GM18520 (cell line): ENCODE measurements around the gene VPS41.
A peak's percentile ranks its signal among the peaks of the same experiment; 100 is the strongest.
"Not testable (repeated sequence)": the region's sequence is repeated elsewhere in the genome, so short reads cannot be mapped to it uniquely, and the experiment has no call there.

Experiments
- ATAC-seq: cut with Tn5 transposase; IDR thresholded peaks from one replicate; pipeline ENCODE4 v1.9.1; 2021; ENCODE audit not compliant: unreplicated experiment

The VPS41 gene

DNA sequence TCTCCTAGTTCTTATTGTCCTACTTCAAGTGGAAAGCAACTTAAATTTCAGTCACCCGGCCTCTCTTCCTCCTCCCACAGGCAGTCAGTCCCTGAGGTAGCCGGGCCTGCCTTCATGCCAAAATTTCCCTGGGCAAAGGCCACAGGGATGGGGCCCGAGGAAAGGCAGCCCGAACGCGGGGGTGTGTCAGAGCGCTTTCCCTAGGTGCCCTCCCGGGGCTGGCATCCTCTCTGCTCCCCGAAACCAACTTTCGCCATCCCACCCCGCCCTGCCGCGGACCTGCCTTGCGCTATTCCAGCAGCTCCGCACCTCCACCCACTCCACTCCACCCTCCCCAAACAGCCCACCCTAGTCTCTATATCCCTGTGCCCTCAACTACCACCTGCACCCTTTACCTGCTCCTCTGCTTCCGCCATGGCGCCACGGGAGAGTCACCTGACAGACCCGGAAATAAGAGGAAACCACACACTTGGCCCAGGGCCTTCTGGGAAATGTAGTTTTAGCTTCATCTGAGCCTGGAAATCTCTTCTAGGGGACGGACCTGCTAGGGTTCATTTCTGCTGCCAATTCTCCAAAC, at the start of gene VPS41:
Gene VPS41, minus strand, starts transcription at position 433 of the 577 bp plus-strand sequence. Its CDS starts 17 bp downstream, at position 416.
- ATAC-seq = peak; percentile 100

DNA sequence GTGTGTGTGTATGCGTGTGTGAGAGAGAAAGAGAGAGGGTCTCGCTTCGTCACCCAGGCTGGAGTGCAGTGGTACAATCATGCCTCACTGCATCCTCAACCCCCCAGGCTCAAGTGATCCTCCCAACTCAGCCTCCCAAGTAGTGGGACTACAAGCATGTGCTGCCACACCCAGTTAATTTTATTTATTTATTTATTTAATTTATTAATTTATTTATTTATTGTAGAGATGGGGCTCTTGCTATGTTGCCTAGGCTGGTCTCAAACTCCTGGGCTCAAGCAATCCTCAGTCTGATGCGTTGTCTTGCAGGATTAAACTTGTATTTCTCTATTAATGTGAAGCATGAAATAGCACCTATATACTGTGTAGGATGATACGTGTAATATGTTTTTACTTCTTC, 46.9 kb upstream of the VPS41 start:
- no peak for ATAC-seq

DNA sequence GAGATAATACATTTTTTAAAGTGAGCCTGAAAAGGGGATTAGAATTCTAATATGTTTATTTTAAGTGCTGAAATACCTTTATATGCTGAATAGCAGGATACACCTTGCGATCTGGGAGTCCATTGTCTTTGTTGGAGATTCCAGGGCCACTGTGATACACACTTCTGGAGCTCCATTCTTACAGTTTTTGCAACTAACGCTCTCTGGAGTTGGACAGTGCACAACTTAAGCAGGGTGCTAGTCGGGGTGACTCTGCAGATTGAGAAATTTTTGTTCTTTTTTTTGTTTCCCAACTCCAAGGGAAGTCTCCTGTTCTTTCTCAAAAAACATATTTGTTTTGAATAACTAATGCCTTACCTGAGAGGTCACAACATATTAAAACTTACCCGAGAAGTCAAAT, 45.0 kb upstream of the VPS41 start:
- ATAC-seq = no peak

DNA sequence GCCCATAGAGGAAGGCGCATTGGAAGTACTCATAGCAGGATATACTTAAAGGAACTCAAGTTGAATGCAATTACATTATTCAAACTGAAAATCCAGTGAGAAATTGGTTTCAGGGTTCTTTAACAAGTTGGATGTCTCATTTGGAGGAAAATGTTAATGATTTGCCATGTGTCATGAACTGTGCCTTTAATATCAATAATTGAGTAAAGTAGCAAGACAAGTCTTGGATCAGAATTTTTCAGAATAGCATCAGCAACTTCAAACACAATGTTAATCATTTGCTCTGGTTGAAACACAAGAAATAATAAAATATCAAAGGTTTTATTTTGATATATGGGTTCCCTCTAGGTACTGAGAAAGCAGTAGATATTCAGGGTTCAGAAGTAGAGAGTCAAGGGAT, 44.2 kb upstream of the VPS41 start:
- ATAC-seq = no peak

DNA sequence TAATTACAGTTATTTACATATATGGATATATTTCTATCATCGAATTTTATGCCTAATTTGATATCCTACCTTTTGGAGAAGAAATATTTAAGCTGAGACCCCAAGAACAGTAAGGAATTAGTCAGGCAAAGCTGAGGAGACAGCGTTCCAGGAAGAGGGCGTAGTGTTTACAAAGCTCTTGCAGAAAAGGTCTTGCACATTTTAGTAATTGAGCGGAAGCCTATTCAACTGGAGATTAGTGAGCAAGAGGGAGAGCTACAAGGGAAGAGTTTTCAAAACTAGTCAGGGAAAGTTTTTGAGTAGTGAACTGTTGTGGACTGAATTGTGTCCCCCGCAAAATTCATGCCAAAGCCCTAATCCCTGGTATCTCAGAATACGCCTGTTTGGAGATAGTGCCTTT, 42.2 kb upstream of the VPS41 start:
- no peak for ATAC-seq

DNA sequence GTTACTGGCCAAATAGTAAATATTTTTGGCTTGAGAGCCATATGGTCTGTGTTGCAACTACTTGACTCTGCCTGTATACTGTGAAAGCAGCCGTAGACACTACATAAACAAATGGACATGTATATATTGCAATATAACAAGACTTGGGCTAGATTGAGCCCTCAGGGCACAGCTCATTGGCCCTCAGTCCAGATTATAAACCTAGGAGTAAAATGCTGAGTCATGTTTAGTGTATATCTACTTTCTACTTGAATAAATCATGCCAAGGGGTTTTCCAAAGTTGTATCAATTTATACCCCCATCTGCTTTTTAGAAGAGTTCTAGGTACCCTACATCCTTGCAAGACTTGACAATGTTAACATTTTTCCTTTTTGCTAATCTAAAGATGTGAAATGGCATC, 41.3 kb upstream of the VPS41 start:
- ATAC-seq = no peak

DNA sequence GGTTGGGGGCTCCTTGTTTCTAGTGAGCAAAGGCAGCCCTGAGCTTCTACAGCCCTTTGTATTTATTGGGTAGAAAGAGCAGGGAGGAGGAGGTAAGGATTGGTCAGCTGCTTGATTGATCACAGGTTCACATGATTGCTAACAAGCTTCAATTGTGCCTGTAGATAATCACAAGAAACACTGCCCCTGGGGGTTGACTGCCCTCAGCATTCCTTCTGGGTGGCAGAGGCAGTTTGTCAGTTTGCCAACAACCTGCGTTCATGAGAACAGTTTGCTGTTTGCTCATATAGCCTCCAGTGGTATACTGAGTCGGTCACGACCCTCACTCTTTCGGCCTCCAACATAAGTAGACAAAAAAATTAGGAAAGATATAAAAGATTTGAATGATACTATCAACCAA, 38.5 kb upstream of the VPS41 start:
- ATAC-seq = not testable (repeated sequence)

DNA sequence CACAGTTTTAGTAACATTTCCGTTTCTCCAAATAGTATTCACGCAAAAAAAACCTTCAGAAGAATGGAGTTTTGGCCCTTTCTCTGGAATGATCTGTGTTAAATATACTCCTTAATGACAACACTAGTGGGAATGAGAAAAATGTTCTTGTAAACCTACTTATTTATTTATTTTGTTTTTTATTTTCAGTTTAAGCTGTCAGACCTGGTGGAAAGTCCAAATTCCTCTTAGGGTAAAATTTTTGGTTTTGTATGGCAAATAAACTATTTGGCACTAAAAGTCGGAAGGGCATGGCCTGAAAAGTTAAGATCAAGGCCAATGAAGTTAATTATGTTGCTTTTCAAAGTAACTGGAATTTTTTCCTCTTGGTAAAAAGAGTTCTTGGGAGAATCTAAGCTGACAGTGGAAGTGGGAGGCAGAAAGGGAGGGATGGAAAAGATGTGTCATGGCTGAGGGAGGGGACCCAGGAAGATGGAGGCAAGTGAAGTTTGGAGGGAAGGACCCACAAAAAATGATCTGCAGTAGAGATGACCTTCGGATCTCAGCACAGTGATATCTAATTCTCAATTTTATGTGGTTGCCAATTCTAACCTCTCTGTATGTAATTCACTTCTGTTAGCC, 33.5 kb upstream of the VPS41 start:
- no peak for ATAC-seq

DNA sequence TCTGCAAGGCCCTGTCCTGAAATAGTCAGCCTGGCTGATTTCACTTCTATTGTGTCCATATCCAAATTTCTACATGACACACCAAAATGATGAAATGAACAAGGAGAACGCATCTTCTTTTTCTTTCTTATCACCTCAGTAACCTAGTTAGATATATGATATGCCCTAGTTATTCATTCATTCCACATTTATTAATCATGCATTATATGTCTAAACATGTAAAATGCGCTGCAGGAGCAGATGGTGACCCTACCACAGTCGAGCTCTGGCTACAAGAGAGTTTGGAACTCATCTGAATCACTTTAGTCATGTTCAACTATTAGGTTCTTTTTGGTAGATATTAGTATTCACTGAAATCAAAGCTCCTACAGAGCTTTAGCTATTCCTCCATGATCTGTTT, 31.8 kb upstream of the VPS41 start:
- no peak for ATAC-seq

DNA sequence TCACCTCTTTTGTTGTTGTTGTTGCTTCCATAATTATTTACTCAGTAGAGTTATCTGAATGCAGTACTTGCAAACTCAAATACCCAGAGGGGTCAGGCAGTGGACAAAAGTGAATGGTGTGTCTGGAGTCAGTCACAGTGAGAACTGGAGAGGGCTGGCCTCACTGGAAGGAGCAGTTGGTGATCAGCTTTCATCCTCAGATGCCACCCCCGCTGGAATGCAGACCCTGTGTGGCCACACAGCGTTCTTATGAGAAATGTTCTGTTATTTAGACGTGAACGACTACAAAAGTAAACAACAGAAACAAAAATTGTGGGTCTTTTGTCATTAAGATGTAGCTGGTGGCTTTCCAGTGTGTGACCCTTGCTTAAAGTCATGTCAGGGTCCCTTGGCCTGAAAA, 29.6 kb upstream of the VPS41 start:
- ATAC-seq = no peak

DNA sequence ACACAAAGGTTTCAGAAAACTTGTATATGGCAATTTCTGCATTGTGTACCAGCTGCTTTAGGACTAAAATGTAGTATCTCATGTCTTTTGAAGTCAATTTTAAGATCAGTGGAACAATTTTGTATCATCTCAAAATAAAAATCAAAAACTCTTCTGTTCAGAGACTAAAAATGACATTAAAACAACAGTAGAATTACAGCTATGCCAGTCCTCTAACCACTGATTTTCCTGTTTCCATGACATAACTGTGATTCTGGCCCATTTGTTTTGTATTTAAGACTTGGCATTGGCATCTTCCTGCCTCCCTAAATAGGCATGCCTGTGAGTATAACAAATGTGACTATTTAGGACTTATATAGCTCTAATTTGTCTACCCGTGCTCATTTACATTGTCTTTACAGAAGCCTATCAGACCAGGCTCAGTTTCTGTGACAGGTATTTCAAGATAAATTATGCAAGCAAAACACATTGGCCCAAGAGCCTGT, 29.1 kb upstream of the VPS41 start:
- no peak for ATAC-seq

DNA sequence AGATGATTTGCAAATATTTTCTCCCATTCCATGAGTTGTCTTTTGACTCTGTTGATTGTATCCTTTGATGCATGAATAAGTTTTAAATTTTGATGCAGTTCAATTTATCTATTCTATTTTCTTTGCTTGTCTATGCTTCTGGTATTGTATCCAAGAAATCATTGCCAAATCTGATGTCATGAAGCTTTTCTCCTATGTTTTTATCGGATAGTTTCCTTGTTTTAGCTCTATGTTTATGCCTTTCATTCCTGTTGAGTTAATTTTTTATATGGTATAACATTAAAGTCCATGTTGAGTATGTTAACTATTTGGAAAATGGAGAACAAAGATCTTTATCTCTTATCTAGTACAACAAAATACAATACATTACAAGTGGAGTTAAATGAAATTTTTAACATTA, 27.6 kb upstream of the VPS41 start:
- no peak for ATAC-seq

DNA sequence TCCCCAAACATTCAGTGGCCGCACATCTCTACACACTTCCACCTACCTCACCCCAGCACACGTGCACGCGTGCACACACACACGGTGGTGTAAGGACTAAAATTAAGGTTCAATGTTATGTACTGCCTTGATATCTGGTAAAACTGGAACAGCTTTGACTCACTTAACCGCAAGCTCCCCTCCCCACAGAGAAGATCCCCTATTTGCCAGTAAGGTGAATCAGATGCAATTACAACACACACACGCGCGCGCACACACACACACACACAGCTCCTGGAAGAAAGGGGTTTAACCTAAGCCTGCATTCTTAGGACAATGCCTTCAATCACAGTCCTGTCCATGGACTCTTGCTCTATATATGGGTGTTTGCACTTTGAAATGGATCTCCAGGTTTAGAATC, 25.5 kb upstream of the VPS41 start:
- no peak for ATAC-seq

DNA sequence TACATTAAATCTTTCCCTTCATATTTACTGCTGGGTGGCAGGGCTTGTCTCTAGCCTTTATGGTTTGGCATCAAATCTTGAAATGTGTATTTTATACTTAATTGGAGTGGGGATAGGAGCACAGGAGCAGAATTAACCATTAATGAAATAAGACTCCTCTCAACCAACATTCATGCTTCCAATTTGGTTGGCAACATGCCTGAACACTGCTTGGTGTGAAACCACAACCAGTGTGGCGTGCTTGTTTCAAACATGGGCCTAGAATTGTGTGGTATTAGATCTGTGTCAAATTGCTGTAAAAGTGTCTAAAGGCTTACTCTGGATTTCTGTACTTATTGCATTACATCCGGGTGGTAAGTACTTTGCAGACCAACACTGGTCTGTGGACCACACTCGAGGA, 25.1 kb upstream of the VPS41 start:
- ATAC-seq = no peak

DNA sequence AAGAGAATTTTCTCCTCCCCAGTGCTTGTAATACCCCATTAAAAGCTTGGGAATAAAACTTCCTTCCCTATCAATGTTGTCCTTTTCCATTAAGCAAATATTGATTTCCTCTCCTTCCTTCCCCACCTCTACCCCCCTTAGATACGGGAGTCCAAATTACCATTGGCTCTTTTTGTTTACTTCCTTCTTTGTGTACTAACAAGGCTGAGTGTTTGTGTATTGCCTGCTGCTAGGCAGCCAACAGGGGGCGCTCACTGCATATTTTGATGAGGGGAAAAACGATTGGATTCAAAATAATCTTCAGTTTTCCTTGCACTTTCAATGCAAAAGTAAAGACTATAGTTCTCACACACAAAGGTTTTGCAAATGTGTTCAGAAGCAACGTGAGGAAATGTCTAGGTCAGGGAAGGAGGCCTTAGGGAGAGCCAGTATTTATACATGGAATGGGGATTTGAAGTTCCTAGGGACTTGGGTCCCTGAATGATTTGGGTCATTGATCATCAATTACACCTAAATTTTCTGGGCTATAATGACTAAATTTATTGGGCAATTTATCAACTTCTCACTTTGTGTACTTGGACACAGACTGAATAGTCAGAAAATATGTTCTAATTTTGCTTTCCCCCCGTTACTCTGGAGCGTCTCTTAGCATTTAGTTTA, 23.6 kb upstream of the VPS41 start:
- peak; percentile 71 for ATAC-seq

DNA sequence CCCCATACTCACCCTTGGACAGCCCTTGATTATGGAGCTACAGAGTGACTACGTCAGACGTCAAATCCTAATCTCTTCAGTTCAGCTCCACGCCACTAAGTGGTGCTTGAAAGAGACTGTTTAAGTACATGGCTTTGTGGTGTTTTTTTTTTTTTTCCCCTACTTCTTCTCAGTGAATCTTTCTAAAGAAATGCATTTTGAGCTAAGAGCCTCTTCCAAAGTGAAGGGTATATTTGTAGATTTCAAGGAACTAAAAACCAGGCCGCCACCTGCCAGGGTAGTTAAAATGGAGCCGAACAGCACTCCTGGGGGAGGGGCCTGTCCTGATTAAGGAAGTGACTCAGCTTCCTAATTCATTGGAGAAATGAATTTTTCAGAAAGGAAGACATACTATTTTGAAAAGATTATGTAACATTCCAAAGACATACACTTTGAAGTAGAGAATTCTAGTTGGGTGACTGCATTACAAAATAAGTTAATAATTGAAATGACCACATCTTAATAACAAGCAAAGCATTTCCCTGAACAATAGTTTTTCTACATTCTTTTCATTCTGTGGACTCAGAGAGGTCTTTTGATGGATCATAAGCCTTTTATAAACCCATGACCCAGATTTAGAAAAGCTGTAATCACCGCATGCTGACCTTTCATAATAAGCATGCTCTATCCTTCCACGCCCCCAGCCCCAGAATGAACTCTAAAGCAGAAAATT, 20.6 kb upstream of the VPS41 start:
- no peak for ATAC-seq

DNA sequence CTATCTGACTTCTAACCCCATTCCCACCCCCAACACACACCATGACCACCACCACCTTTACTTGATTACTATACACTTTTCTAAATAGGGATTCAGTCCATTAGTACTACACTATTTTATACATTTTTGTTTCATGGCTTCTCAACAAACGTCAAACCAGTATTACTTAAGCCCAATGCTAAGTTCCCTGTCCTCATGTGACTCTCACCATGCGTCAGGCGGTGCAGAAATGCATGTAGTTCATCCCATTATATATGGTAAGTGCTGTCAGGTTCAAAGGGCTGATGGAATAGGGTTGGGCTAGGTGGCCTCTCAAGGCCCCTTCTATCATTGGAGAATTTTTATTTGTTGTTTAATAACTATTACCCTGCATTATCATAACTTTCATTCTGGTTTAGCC, 19.5 kb upstream of the VPS41 start:
- ATAC-seq = no peak

DNA sequence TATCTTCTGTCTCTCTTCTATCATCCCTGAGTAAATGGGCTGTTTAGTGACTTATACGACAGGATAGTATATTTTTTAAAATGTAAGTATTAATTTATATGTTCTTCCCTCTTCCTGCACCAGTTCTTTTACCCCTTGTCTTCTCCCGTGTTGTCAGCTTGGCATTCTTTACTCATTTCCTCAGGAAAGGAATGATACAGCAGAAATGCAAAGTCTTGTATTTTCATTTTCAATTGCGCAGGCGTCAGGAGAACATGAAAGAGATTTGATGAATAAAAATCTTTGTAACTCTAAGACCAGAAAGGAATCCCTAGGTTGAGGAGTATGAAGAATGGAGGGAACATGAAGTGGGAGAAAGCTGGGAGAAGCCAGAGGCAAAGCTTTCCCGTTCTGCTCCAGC, 18.8 kb upstream of the VPS41 start:
- ATAC-seq = no peak

DNA sequence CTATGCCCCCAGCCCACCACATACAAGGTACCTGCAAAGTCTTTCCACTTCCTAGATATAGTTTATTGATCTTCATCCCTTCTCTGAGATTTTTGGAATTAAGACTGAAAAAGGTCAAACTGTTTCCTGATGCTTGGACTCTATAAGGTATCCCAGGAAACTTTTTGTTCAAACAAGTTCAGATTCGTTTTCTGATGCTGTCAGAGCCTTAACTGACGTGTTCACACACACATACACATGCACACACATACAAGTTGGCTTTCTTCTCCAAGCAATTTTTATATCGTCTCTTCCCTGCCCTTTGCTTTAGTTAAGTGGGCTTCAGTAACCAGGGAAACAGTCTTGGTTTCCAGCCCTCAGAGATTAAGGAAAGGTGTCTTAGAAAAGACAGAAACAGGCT, 11.7 kb upstream of the VPS41 start:
- no peak for ATAC-seq

DNA sequence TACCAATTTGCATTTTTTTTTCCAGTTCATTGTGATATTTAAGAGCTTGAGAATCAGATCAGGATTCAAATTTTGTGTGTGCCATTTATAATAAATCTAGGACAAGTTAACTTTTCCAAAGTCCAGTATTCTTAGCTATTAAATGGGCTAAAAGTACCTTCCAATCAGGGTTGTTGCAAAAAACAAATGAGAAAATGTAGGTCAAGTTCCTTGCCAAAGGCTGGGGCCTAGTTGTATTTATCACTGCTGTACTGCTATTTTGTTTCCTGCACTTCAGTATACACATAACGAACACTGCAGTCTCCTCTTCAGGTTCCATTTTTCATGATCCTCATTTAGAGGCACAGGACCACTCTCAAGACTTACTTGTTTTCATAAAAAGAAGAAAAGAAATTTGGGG, 7.4 kb upstream of the VPS41 start:
- ATAC-seq = no peak

DNA sequence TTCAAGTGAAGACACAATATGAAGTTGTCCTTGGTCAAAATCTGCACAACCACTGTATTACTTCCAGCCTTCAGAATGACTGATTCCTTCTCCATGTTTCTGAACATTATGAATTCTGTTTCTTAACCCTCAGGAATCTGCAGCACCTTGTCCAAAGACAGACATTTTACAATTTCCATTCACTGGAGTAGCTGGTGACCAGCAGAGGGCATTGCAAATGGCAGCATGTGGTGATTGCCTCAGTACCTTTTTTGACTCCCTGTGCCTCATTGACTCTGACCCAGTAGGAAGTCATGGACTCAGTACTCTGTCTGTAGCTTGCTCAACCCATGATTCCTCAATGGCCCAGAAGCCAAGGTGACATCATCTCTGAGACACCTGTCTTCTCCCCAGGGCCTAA, 879 bp upstream of the VPS41 start:
- ATAC-seq = no peak

DNA sequence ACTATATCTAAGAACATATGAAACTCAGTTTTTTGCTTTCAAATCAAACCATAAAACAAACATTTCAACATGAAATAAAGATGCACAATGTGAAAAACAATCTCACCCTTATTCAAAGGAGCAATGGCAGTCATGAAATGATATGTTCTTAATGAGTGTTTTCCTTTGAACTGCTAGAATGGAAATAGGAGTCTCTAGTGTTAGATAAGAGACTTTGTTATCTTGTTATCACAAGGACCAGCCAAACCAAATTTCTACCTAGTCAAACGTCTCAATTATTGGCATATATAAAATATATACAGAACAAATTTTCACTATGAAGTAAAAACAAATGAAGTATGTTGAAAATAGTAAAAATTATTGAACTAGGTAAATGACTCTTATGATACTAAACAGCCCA, 1.2 kb downstream of the VPS41 start:
- ATAC-seq = no peak
